ENCODE data around the gene ACSF3.
"Not testable (repeated sequence)": the region's sequence is repeated elsewhere in the genome, so short reads cannot be mapped to it uniquely, and the experiment has no call there.

Gene ACSF3

GRCh38 chr16:89165681-89165979 lies 72.0 kb downstream of the ACSF3 start:
- DNase-seq = not testable (repeated sequence)

DNA sequence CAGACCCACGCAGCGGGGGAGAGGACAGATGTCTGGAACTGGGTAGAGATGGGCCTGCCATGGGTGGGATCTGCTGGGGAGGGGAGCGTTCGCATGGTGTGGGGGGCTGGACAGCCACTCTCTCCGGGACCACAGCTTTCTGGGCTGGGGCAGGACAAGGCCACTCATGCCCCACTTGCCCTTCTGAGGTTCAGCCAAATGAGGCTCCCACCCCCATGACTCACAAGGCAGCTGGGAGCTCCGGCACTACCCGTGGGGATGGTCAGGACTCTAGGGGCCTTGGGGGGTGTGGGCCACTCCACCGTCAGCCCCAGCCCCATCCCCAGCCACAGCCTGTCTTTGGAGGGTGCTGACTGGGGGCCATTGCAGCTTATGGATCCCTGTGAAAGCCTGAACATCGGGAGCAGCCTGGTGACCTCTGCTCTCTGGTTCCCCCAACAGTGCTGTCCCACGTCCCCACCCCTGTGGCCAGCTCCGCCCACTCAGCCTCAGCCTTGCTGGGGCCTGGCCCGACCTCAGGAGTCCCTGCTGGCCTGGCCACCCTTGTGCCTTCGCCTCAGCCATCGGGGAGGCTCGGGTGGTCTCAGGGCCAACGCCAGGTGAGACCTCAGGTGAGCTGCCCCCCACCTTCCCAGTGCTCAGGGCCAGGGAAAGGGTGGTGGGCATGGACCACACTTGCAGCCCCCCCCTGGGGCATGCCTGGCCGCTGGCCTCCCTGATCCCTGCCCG lies 73.2 kb downstream of the ACSF3 start:
- DNase-seq = no peak

- peak; percentile 66 for DNase-seq
Measured at GRCh38 chr16:89167425-89167941, 73.8 kb downstream of the ACSF3 start.

DNA sequence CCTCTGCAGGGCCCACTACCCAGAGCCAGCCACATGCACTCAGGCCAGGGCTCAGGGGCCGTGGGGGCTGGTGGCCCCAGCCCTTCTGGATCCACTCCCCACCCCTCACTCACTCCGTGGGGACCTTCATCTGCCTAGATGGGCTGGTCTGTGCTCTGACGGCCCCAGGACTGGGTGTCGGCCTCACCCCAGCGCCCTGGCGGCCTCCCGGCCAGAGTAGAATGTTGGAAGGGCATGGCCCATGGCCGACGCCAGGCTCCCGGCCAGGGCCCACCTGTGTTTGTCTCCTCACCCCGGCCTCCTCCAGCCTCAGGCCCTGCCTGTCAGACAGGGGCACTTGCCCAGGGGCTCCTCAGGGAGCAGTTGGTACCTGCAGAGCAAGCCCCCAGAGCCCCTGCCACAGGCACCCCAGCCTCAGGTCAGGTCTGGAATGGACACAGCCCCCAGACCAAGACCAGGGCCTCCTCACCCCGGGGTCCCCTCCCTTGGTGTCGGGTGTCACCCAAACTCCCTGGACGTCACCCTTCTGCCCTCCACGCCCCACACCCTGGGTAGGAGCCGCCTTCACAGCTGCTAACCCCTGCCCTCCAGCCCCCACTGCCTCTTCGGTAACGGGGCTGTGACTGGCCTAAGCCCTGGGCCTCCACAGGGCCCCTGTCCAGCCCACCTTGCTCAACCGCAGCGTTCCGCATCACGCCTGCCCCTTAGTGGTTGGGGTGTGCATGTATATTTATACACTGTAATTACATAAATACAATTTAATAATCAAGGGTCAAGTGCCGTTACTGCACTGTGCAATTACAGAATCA lies 74.9 kb downstream of the ACSF3 start:
- DNase-seq = no peak

DNA sequence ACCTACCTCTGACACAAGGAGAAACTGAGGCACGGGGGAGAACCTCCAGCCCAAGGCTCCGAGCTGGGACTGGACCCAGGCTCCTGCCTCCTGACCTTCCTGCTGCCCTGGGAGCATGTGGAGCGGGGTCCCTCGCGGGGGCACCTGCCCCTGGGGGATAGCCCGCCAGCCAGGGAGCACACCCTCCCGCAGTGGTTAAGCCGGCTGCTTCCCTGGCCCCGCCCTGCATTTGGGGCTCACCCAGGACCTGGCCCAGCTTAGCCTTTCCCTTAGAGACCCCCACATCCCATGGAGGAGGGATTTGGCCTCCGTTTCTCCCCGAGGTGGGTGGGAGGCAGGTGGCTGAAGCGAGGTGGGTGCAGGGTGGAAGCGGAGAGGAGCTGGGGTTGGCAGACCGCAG lies 76.1 kb downstream of the ACSF3 start:
- no peak for DNase-seq

GRCh38 chr16:89170346-89171215 lies 76.9 kb downstream of the ACSF3 start:
- no peak for DNase-seq

DNA sequence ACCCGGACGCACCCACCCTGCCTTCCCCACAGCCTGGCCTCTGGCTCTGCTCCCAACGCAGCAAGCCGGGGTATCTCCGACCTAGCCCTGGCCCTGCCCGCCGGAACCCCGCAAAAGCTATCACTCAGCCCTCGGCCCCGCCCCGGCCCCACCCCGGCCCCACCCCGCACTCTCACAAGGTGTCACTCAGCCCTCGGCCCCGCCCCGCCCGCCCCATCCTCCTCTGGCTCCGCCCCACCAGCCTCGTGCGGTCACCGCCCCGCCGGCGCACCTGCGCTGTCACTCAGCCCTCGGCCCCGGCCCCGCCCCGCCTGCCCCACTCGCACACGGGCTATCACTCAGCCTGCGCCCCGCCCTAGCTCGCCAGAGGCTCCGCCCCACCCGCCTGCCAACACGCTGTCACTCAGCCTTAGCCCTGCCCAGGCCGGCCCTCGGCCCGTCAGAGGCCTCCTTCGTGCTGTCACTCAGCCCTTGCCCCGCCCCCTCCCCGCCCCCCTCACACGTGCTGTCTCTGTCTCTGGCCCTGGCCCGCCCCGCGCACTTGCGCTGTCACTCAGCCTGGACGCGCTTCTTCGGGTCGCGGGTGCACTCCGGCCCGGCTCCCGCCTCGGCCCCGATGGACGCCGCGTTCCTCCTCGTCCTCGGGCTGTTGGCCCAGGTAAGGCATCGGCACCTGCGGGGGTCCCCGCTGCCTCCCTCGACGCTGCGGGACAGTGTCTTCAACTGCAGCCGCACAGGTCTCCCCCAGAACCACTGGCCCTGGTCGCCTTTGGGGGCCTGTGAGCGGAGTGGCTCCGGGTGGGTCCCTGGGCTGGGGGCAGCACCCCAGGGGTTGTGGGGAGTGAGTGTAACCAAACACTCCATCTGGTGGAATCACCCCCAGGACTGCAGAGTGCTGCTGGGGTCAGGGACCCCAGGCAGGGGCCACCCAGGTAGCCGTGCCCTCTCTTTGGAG lies 77.8 kb downstream of the ACSF3 start, which contains the start of gene CDH15:
TSS of gene CDH15 (plus strand) at position 533 of the 955 bp plus-strand sequence. CDS start at position 617, 84 bp downstream.
- DNase-seq = peak; percentile 78

DNA sequence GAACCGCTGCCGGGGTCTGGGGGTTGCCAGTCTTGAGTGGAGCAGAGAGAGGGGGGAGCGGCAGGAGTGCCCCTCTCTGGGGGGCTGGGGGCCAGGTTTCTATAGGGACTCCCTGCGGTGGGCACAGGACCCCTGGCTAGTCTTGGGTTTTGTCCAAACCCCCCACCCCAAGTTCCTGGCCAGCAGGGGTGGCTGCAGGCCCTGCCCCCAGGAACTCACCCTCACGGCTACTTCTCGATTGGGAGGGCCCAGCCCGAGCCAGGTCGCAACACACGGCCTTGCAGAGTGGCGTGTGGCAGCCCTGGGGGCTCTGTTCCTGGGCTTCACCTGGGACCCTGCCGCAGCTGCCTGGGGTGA lies 78.5 kb downstream of the ACSF3 start:
- no peak for DNase-seq

- DNase-seq = no peak
Measured at GRCh38 chr16:89172528-89173173, 79.0 kb downstream of the ACSF3 start.

DNA sequence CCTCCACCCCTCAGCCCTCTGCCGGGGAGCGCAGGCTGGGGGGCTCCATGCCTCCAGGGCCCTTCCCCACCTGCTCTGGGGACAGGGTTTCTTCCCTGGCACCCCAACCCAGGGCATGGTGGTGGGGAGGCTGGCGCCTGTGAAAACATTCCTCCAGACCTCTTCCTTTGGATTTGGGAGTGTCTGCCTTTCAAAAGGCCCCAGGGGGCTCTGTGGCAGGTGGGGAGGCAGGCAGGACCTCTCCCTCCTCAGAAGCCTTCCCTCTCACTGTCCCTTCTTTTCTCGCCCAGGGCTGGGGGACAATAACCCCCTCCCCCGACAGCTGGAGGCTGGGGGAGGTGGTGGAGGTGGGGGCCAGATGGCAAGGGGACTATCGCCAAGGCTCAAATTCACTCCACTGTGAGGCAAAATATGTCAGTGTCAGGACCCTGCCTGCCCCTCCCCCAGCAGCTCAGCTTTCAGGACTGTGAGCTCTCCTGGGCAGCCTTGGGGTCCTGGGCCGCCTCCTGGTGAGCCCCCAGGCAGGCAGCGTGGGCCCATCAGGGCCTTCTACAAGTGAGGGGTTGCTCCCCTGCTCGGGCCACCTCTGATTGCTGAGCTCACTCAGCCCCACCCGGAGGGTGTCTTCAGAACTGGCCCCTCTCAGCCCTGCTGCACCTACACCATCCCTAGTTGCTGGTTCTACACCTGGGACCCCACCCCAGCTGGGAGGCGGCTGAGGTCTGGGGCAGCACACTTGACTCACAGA lies 79.7 kb downstream of the ACSF3 start:
- no peak for DNase-seq

- no peak for DNase-seq
Measured at GRCh38 chr16:89174055-89174827, 80.6 kb downstream of the ACSF3 start.

- DNase-seq = no peak
Measured at GRCh38 chr16:89174877-89175276, 81.2 kb downstream of the ACSF3 start.

DNA sequence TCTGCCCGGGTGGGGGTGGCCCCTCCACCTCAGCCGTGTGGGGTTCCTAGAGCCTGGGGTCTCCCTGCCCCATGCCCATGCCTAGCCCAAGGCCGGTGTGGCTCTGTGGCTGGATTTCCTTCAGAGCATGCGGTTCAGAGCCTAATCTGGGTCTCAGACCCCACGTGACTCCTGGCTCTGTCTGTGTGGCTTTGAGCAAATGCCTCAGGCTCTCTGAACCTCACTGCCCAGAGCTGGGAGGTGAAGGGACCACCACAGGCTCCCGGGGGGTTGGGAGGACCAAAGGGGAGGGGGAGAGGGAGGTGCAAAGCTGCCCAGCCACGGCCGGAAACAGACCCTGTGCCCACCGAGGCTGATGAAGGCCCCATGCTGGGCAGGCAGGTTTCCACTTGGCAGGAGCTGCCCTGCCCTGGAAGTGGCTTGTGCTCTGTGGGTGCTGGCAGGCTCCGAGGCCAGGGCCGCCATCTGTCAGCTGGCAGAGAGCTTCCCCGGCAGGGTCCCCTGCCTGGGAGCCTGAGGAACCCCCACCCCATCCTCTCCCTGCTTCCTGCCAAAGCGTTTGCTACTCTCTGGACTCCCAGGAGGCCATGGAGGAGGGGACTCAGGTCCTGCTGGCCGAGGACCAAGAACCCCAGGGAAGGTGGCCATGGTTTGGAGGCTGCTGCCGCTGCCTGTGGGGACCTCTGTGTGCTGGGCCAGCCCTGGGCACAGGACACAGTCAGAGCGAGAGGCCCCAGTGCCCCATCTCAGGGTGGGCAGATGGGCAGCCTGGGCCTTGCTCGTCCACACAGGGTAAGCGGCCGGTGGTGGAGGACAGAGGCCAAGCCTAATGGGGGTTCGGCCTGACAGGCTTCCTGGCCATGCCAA lies 81.9 kb downstream of the ACSF3 start:
- DNase-seq = no peak

DNA sequence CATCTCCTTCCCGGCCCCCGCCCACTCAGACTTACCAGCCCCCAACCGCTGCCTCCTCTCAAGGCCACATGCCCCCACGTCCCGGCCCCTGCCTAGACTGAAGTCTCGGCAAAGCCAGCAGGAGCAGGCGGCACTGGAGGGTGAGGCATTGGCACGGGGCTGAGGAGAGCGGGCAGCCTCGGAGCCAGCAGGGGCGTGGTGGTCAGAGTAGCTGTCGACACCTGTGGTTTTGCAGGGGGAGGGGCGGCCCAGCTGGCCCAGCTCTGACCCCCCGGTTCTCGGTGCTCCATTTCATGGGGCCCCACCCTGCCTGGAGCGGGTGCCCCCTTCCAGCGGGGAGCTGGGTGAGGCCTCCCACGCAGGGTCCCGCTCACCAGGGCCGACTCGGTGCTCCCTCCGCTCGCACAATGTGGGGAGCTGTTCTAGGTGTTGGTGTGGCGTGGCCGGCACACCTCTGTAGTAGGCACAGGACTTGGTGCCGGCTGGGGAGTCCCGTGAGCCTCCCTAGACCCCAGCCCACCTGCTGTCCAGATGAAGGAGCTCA lies 82.6 kb downstream of the ACSF3 start:
- DNase-seq = no peak

DNA sequence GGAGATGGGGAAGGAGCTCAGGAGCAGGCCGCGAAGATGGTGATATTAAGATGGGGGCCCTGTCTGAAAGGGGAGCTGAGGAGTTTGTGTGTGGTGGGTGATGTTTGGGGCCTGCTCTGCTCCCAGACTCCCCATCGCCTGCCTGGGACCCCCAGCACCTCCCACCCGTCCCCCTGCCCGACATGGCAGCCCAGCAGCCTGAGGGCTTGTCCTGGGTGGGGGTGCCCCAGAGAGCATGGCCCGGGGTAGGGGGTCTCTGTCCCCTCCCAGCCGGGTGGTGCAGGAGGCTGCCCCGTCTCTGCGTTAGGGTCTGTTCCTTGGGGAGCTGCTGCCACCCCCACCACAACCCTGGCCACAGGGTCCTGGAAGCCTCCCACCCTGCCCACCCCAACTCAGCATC lies 83.1 kb downstream of the ACSF3 start:
- DNase-seq = no peak

- DNase-seq = no peak
Measured at GRCh38 chr16:89177501-89177900, 83.8 kb downstream of the ACSF3 start.

DNA sequence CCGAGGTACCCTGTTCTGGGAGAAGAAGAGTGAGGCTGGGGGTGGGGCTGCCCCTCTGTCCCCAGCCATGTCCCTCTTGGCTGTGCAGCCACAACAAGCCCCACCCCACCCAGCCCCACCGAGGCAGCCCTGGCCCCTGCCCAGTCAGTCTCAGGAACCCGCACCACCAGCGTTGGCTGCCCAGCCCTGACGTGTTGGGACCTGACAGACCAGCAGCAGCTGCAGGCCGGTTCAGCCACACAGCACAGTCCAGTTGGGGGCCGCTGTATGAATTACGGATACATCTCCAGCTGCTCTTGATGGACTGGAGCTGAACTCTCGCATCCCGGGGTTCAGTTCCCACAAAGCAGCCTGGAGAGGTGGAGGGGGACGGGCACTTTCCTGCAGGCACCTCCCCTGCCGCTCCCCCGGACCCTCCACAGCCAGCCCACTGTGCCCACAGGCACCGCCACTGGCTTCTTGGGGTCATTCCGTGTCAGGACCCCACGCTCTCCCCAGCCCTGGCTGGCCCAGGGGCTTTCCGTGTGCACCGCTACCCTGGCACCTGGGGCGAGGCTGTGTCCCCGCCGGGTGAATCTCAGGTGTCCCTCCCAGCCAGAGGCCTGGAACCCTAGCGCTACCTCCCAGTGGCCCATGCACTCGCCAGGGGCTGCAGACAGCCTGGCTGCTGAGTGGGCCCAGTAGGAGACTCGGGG lies 84.9 kb downstream of the ACSF3 start:
- no peak for DNase-seq

DNA sequence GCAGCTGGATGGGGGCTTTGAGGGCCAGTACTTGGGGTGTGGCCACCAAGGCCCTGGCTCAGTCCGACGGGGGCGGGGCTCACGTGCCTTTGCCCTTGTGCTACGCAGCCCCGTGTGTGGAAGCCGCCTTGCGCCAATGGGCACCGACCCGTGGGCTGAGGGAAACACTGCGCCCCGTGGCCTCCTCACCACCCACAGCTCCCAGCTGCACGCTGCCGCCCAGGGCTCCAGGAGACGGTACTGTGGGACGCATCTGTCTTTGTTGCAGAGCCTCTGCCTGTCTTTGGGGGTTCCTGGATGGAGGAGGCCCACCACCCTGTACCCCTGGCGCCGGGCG lies 85.5 kb downstream of the ACSF3 start:
- DNase-seq = no peak
